Measurements from ENCODE around the gene MYLK4. TPM values are rescaled to one million over a fixed set of nuclear protein-coding genes. Genes with fewer than 3 reads are reported as not detected.
A peak's percentile ranks its signal among the peaks of the same experiment; 100 is the strongest.

The MYLK4 gene
- total and polyA plus RNA-seq, 4 donors, result 0.07 to 0.65 (median 0.39) TPM

DNA sequence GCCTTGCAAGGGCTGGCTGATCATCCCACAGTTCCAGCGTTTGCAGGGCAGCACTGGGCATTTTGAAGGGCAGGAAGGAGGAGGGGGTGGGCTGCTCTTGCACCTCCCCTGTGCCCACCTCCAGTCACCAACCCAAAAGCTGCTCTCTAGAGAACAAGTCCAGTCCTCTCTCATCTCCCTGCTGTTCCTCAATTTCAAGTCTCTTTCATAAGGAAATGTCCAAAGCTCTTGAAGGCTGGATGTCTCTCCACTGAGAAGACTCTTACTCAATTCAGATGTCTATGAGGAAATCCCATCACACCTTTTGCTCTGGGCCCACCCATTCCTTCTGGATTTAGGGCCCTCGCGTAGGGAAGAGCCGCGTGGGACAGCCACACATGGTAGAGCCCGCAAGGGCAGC lies 46.1 kb upstream of the MYLK4 start (continued):
- no peak for TF ChIP-seq REST (IDR thresholded peaks at IDR 0.05)
- TF ChIP-seq EGR1 (IDR thresholded peaks at IDR 0.05; ENCODE audit: low read depth in 2 of 2), result no peak

- TF ChIP-seq HNF4A (conservative IDR thresholded peaks at IDR 0.05) (no peak), NR2F2 (IDR thresholded peaks at IDR 0.05) (no peak), RXRA (IDR thresholded peaks at IDR 0.05) (no peak), HNF4G (IDR thresholded peaks at IDR 0.05) (no peak), CTCF (IDR thresholded peaks at IDR 0.05; ENCODE audit: low read depth, low read length, missing input control) (no peak), REST (IDR thresholded peaks at IDR 0.05) (no peak), FOXA1 (IDR thresholded peaks at IDR 0.05) (no peak), YY1 (IDR thresholded peaks at IDR 0.05) (no peak), RAD21 (IDR thresholded peaks at IDR 0.05) (no peak)
- TF ChIP-seq, protein P1, sequence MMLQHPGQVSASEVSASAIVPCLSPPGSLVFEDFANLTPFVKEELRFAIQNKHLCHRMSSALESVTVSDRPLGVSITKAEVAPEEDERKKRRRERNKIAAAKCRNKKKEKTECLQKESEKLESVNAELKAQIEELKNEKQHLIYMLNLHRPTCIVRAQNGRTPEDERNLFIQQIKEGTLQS (IDR thresholded peaks at IDR 0.05), result no peak
- Histone ChIP-seq H3K27ac (ENCODE audit: low read depth in 1 of 2, low read length in 2 of 2) (no peak overlapping the region), H3K9me3 (ENCODE audit: control insufficient read depth in 4 of 4, low read length in 3 of 4) (no peaks in the 10 kb centered on the region), H3K27me3 (ENCODE audit: control insufficient read depth in 4 of 4, insufficient read depth in 4 of 4, low read length in 3 of 4) (no peaks in the 10 kb centered on the region), H3K36me3 (ENCODE audit: control insufficient read depth in 4 of 4, insufficient read depth in 3 of 4, low read depth in 1 of 4, low read length in 3 of 4) (peaks cover 0 to 2% (median 0%) of the 10 kb centered on the region in 4 donors), H3K9ac (ENCODE audit: low read depth in 1 of 2, low read length in 2 of 2) (no peak overlapping the region), H3K4me3 (ENCODE audit: low read depth in 1 of 3, low read length in 3 of 3) (no peak overlapping the region), H3K4me1 (ENCODE audit: control insufficient read depth in 4 of 4, insufficient read depth in 4 of 4, low read length in 3 of 4) (peaks cover 0 to 3% (median 1%) of the 10 kb centered on the region in 4 donors)
- no peak for DNase-seq (ENCODE audit: low spot score)
- WGBS, result 88% methylated on average over 16 of the region's 16 CpGs
Observed at GRCh38 chr6:2795956-2796355, 45.2 kb upstream of the MYLK4 start.

DNA sequence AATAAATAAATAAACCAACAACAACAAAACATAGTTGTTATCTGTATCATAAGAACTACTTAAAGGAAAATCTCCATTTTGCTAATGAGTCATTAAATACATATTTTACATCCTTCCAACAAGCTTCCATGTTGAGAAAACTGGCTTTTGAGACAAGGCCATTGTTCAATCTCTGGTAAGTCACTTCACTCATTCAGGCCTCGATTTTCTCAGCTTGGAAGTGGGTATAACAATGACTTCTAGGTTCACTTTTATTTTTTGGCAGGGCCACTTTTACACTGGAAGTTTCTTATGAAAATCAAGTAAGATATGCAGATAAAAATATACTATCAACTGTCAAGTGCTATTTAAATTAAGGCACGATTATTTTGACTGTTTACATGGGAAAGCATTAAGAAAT lies 44.4 kb upstream of the MYLK4 start:
- no peaks in the 10 kb centered on the region for H3K27me3 ChIP-seq (ENCODE audit: control insufficient read depth in 4 of 4, insufficient read depth in 4 of 4, low read length in 3 of 4)
- H3K27ac ChIP-seq (ENCODE audit: low read depth in 1 of 2, low read length in 2 of 2), result peak overlapping the region in 1 of 2 donors; percentile 6
- peaks cover 0 to 3% (median 1%) of the 10 kb centered on the region in 4 donors for H3K4me1 ChIP-seq (ENCODE audit: control insufficient read depth in 4 of 4, insufficient read depth in 4 of 4, low read length in 3 of 4)
- no peak overlapping the region for H3K9ac ChIP-seq (ENCODE audit: low read depth in 1 of 2, low read length in 2 of 2)
- 83% methylated on average over 2 of the region's 2 CpGs for WGBS
- no peak overlapping the region for H3K4me3 ChIP-seq (ENCODE audit: low read depth in 1 of 3, low read length in 3 of 3)
- DNase-seq (ENCODE audit: low spot score), result no peak
- H3K36me3 ChIP-seq (ENCODE audit: control insufficient read depth in 4 of 4, insufficient read depth in 3 of 4, low read depth in 1 of 4, low read length in 3 of 4), result peaks cover 0 to 2% (median 0%) of the 10 kb centered on the region in 4 donors
- H3K9me3 ChIP-seq (ENCODE audit: control insufficient read depth in 4 of 4, low read length in 3 of 4), result no peaks in the 10 kb centered on the region
- no peak for TF ChIP-seq RAD21 (IDR thresholded peaks at IDR 0.05)
- no peak for TF ChIP-seq CTCF (IDR thresholded peaks at IDR 0.05; ENCODE audit: low read depth, low read length, missing input control)
- TF ChIP-seq, protein P1 (IDR thresholded peaks at IDR 0.05), result no peak
- TF ChIP-seq HNF4A (conservative IDR thresholded peaks at IDR 0.05), result no peak
- no peak for TF ChIP-seq NR2F2 (IDR thresholded peaks at IDR 0.05)
- TF ChIP-seq FOXA2 (IDR thresholded peaks at IDR 0.05), result no peak
- no peak for TF ChIP-seq SP1 (IDR thresholded peaks at IDR 0.05)
- TF ChIP-seq, protein P2, sequence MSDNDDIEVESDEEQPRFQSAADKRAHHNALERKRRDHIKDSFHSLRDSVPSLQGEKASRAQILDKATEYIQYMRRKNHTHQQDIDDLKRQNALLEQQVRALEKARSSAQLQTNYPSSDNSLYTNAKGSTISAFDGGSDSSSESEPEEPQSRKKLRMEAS (IDR thresholded peaks at IDR 0.05), result no peak
- TF ChIP-seq GABPA (IDR thresholded peaks at IDR 0.05 in 1 of 2, conservative IDR thresholded peaks at IDR 0.05 in 1 of 2), result no peak
